Activated CD4-positive, alpha-beta T cell treated with anti-CD3 and anti-CD28 coated beads, Interleukin-2, amount 50 U/mL, for 4 hours (primary cell): ENCODE measurements around the gene FRYL.
"Not testable (repeated sequence)": the region's sequence is repeated elsewhere in the genome, so short reads cannot be mapped to it uniquely, and the experiment has no call there.

ENCODE experiments used
- DNase-seq, 2 experiments: peaks; one replicate each; pipeline ENCODE4 v3.0.0-alpha.2; 2020

Gene FRYL

GRCh38 chr4:48781968-48782367, 1.9 kb upstream of the FRYL start:
- no peak for DNase-seq

- peak; percentile 33 to 37 for DNase-seq
Measured at GRCh38 chr4:48780865-48781214, 761 bp upstream of the FRYL start.

- DNase-seq: peak; percentile 52 to 61
Measured at GRCh38 chr4:48779095-48779997, 733 bp downstream of the FRYL start.

GRCh38 chr4:48778431-48779094, 1.5 kb downstream of the FRYL start:
- DNase-seq: peak in 1 of 2 experiments; percentile 2

- DNase-seq: no peak
Measured at GRCh38 chr4:48777739-48778138, 2.3 kb downstream of the FRYL start.

- DNase-seq: no peak
Measured at GRCh38 chr4:48774760-48775710, 5.0 kb downstream of the FRYL start.

- DNase-seq: no peak
Measured at GRCh38 chr4:48772556-48772955, 7.5 kb downstream of the FRYL start.

- DNase-seq: no peak
Measured at GRCh38 chr4:48767055-48767929, 12.8 kb downstream of the FRYL start.

- no peak for DNase-seq
Measured at GRCh38 chr4:48766131-48766792, 13.8 kb downstream of the FRYL start.

- DNase-seq: no peak
Measured at GRCh38 chr4:48762408-48762807, 17.7 kb downstream of the FRYL start.

GRCh38 chr4:48761286-48761685, 18.8 kb downstream of the FRYL start:
- DNase-seq: no peak

GRCh38 chr4:48758703-48759102, 21.4 kb downstream of the FRYL start:
- DNase-seq: not testable (repeated sequence)

- DNase-seq: no peak
Measured at GRCh38 chr4:48756689-48757220, 23.3 kb downstream of the FRYL start.

- no peak for DNase-seq
Measured at GRCh38 chr4:48755281-48755680, 24.8 kb downstream of the FRYL start.

GRCh38 chr4:48753159-48753558, 26.9 kb downstream of the FRYL start:
- no peak for DNase-seq

GRCh38 chr4:48752726-48753125, 27.4 kb downstream of the FRYL start:
- DNase-seq: no peak

- DNase-seq: no peak
Measured at GRCh38 chr4:48752246-48752645, 27.8 kb downstream of the FRYL start.

GRCh38 chr4:48748949-48749596, 31.0 kb downstream of the FRYL start:
- no peak for DNase-seq

- DNase-seq: no peak
Measured at GRCh38 chr4:48746608-48747362, 33.3 kb downstream of the FRYL start.

- not testable (repeated sequence) for DNase-seq
Measured at GRCh38 chr4:48745223-48745622, 34.9 kb downstream of the FRYL start.
